ENCODE data around the gene KCNN1. TPM values are rescaled to one million over a fixed set of nuclear protein-coding genes. Genes with fewer than 3 reads are reported as not detected.

KCNN1 gene
- total RNA-seq, 1 experiment from 2014 or later, result 0.90 TPM

Other genes starting within 250 kb of the KCNN1 start
- gene MAP1S, start 247.6 kb upstream of the KCNN1 start, total RNA-seq (2021; ENCODE audit: unreplicated experiment), result 56.6 TPM
- 1.1 TPM for gene FCHO1, start 215.6 kb upstream of the KCNN1 start, total RNA-seq (2021; ENCODE audit: unreplicated experiment)
- 0.67 TPM for gene B3GNT3, start 172.0 kb upstream of the KCNN1 start, total RNA-seq (2021; ENCODE audit: unreplicated experiment)
- 0.57 TPM for gene INSL3, start 145.6 kb upstream of the KCNN1 start, total RNA-seq (2021; ENCODE audit: unreplicated experiment)
- gene JAK3, start 119.1 kb upstream of the KCNN1 start, total RNA-seq (2021; ENCODE audit: unreplicated experiment), result 2.1 TPM
- gene RPL18A, start 107.2 kb upstream of the KCNN1 start, total RNA-seq (2021; ENCODE audit: unreplicated experiment), result 1,352 TPM
- gene SLC5A5, start 95.2 kb upstream of the KCNN1 start, total RNA-seq (2021; ENCODE audit: unreplicated experiment), result 6.3 TPM
- 110 TPM for gene CCDC124, start 34.1 kb upstream of the KCNN1 start, total RNA-seq (2021; ENCODE audit: unreplicated experiment)
- 21.4 TPM for gene ARRDC2, start 41.1 kb downstream of the KCNN1 start, total RNA-seq (2021; ENCODE audit: unreplicated experiment)
- gene IL12RB1, start 119.8 kb downstream of the KCNN1 start, total RNA-seq (2021; ENCODE audit: unreplicated experiment), result 0.36 TPM
- gene MAST3, start 130.7 kb downstream of the KCNN1 start, total RNA-seq (2021; ENCODE audit: unreplicated experiment), result 13.1 TPM
- 37.6 TPM for gene PIK3R2, start 186.1 kb downstream of the KCNN1 start, total RNA-seq (2021; ENCODE audit: unreplicated experiment)
- gene IFI30, start 206.7 kb downstream of the KCNN1 start, total RNA-seq (2021; ENCODE audit: unreplicated experiment), result 39.7 TPM
- 13.3 TPM for gene MPV17L2, start 226.1 kb downstream of the KCNN1 start, total RNA-seq (2021; ENCODE audit: unreplicated experiment)
- gene RAB3A, start 236.9 kb downstream of the KCNN1 start, total RNA-seq (2021; ENCODE audit: unreplicated experiment), result 1.0 TPM

All from Panc1 (cell line).